H1 (cell line): ENCODE results near the gene AGTR1. TPM values are rescaled to one million over a fixed set of nuclear protein-coding genes. Genes with fewer than 3 reads are reported as not detected.

Experiments
- polyA plus RNA-seq, 7 experiments: library from polyadenylated mRNA; depleted of rRNA in 3 of 7; stranded (reverse) in 5 of 7; unstranded in 2 of 7; fragments of >200 nt in 5 of 7; fragments of 200-250 nt in 2 of 7; gene quantifications; 1 replicate in 5 of 7; 2 replicates in 1 of 7; 4 replicates in 1 of 7; pipeline versions ENCODE4 v1.2.1 to v1.2.3, GENCODE V29; 2011 to 2013; ENCODE audit warnings: missing spikeins in 2 of 7, mixed read lengths in 2 of 7
- total RNA-seq: library from RNA; stranded (reverse); fragmentation: NEBNext Ultra II Directional; extraction: Animal tissue kit (Norgen Biotek cat#: 25700); gene quantifications from 2 replicates; pipeline ENCODE4 v1.2.1, GENCODE V29; 2021
- TF ChIP-seq, protein P1 (sequence below): fragments of 300-600 bp; sonication (generic); IDR thresholded peaks from 2 replicates; pipeline ENCODE4 v1.7.1; 2012; ENCODE audit warnings: low read length, moderate library complexity, mild to moderate bottlenecking, inconsistent platforms; ENCODE audit not compliant: insufficient replicate concordance
- TF ChIP-seq, protein P2 (sequence below): IDR thresholded peaks from 2 replicates; pipeline ENCODE4 v1.6.1; 2012; ENCODE audit warnings: inconsistent platforms

The AGTR1 gene
- total and polyA plus RNA-seq, 2 of the 8 experiments (the other 6 are each of a cell fraction or from before 2014, with no cell fraction given), result 0.03 TPM; not detected in 1

DNA sequence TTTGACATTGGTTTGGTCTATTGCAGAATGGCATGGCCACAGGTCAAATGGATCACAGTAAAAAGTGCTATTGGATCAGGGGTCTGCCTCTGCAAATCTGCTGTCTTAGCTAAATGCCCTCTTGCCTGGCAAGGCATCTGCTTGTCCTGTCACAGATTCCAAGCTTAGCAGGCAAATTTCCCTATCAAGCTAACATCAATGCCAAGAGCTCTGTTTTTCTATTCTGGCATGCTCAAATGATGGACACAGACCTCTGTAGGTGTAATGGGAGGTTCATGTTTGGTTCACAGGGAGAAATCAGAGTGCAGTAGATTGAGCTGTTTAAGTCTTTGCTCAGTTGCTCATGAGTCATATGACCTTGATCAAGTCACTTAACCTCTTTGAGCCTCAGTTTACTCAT lies 75.1 kb downstream of the AGTR1 start (continued):
- TF ChIP-seq, protein P1, sequence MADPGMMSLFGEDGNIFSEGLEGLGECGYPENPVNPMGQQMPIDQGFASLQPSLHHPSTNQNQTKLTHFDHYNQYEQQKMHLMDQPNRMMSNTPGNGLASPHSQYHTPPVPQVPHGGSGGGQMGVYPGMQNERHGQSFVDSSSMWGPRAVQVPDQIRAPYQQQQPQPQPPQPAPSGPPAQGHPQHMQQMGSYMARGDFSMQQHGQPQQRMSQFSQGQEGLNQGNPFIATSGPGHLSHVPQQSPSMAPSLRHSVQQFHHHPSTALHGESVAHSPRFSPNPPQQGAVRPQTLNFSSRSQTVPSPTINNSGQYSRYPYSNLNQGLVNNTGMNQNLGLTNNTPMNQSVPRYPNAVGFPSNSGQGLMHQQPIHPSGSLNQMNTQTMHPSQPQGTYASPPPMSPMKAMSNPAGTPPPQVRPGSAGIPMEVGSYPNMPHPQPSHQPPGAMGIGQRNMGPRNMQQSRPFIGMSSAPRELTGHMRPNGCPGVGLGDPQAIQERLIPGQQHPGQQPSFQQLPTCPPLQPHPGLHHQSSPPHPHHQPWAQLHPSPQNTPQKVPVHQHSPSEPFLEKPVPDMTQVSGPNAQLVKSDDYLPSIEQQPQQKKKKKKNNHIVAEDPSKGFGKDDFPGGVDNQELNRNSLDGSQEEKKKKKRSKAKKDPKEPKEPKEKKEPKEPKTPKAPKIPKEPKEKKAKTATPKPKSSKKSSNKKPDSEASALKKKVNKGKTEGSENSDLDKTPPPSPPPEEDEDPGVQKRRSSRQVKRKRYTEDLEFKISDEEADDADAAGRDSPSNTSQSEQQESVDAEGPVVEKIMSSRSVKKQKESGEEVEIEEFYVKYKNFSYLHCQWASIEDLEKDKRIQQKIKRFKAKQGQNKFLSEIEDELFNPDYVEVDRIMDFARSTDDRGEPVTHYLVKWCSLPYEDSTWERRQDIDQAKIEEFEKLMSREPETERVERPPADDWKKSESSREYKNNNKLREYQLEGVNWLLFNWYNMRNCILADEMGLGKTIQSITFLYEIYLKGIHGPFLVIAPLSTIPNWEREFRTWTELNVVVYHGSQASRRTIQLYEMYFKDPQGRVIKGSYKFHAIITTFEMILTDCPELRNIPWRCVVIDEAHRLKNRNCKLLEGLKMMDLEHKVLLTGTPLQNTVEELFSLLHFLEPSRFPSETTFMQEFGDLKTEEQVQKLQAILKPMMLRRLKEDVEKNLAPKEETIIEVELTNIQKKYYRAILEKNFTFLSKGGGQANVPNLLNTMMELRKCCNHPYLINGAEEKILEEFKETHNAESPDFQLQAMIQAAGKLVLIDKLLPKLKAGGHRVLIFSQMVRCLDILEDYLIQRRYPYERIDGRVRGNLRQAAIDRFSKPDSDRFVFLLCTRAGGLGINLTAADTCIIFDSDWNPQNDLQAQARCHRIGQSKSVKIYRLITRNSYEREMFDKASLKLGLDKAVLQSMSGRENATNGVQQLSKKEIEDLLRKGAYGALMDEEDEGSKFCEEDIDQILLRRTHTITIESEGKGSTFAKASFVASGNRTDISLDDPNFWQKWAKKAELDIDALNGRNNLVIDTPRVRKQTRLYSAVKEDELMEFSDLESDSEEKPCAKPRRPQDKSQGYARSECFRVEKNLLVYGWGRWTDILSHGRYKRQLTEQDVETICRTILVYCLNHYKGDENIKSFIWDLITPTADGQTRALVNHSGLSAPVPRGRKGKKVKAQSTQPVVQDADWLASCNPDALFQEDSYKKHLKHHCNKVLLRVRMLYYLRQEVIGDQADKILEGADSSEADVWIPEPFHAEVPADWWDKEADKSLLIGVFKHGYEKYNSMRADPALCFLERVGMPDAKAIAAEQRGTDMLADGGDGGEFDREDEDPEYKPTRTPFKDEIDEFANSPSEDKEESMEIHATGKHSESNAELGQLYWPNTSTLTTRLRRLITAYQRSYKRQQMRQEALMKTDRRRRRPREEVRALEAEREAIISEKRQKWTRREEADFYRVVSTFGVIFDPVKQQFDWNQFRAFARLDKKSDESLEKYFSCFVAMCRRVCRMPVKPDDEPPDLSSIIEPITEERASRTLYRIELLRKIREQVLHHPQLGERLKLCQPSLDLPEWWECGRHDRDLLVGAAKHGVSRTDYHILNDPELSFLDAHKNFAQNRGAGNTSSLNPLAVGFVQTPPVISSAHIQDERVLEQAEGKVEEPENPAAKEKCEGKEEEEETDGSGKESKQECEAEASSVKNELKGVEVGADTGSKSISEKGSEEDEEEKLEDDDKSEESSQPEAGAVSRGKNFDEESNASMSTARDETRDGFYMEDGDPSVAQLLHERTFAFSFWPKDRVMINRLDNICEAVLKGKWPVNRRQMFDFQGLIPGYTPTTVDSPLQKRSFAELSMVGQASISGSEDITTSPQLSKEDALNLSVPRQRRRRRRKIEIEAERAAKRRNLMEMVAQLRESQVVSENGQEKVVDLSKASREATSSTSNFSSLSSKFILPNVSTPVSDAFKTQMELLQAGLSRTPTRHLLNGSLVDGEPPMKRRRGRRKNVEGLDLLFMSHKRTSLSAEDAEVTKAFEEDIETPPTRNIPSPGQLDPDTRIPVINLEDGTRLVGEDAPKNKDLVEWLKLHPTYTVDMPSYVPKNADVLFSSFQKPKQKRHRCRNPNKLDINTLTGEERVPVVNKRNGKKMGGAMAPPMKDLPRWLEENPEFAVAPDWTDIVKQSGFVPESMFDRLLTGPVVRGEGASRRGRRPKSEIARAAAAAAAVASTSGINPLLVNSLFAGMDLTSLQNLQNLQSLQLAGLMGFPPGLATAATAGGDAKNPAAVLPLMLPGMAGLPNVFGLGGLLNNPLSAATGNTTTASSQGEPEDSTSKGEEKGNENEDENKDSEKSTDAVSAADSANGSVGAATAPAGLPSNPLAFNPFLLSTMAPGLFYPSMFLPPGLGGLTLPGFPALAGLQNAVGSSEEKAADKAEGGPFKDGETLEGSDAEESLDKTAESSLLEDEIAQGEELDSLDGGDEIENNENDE, result no peak
- TF ChIP-seq, protein P2, sequence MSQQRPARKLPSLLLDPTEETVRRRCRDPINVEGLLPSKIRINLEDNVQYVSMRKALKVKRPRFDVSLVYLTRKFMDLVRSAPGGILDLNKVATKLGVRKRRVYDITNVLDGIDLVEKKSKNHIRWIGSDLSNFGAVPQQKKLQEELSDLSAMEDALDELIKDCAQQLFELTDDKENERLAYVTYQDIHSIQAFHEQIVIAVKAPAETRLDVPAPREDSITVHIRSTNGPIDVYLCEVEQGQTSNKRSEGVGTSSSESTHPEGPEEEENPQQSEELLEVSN, result no peak
